RWPE1 (cell line): ENCODE measurements around the gene TLR4.

Experiments
- CTCF ChIA-PET: fragments of 350-600 bp; sonication (Branson Sonifier 250); formaldehyde crosslinking; extraction: SDS; loops from one replicate; lab custom pipeline; 2021; lab: Yijun Ruan, JAX
- POLR2A ChIA-PET: fragments of 400-600 bp; formaldehyde crosslinking; extraction: SDS; loops from one replicate; lab custom pipeline; 2020; ENCODE audit warnings: antibody characterized with exemption; ENCODE audit not compliant: low non-redundant PET; lab: Yijun Ruan, JAX
- DNase-seq: peaks from one replicate; pipeline ENCODE4 v3.0.0; 2012; ENCODE audit warnings: low spot score
- H3K27ac ChIP-seq: fragments of 450-650 bp; 2 replicates; pipeline ENCODE4 v1.5.1; 2017
- TF ChIP-seq, protein P1 (sequence below): fragments of 450-650 bp; conservative IDR thresholded peaks from 2 replicates; pipeline ENCODE4 v1.5.1; 2017; ENCODE audit warnings: low read depth, mild to moderate bottlenecking

The TLR4 gene

DNA sequence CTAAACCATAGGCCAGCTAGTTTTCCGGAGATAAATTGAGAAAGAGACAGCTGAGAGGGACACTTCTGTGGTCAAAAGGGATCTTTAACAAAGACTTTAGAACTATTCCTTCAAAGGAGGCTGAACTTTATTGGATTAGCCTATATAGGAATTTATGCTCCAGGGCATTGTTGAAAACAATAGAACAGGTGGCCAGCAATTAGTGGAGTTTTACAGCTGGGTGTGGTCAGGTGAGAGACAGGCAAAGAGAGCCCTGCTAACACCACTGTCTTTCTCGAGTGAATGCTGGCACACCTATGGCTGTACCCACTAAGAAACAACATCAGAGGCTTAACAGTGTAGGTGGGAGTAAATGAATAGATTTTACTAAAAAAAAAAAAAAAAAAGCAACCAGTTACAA, 16.7 kb upstream of the TLR4 start:
- POLR2A ChIA-PET: no interaction called here
- DNase-seq: no peak
- CTCF ChIA-PET: no interaction called here
- no peak overlapping the region for H3K27ac ChIP-seq
- TF ChIP-seq, protein P1, sequence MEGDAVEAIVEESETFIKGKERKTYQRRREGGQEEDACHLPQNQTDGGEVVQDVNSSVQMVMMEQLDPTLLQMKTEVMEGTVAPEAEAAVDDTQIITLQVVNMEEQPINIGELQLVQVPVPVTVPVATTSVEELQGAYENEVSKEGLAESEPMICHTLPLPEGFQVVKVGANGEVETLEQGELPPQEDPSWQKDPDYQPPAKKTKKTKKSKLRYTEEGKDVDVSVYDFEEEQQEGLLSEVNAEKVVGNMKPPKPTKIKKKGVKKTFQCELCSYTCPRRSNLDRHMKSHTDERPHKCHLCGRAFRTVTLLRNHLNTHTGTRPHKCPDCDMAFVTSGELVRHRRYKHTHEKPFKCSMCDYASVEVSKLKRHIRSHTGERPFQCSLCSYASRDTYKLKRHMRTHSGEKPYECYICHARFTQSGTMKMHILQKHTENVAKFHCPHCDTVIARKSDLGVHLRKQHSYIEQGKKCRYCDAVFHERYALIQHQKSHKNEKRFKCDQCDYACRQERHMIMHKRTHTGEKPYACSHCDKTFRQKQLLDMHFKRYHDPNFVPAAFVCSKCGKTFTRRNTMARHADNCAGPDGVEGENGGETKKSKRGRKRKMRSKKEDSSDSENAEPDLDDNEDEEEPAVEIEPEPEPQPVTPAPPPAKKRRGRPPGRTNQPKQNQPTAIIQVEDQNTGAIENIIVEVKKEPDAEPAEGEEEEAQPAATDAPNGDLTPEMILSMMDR: no peak

DNA sequence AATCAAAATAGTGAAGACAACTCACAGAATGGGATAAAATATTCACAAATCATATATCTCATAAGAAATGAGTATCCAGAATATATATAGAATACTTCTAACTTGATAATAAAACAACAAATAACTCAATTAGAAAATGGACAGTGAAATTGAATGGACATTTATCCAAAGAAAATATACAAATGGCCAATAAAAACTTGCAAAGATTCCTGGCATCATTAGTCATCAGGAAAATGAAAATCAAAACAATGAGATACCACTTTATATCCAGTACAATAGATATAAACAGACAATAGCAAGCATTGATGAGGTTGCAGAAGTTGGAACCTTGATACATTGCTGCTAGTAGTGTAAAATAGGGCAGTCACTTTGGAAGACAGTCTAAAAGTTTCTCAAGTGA, 12.8 kb upstream of the TLR4 start:
- ChIA-PET POLR2A (no interaction called here), CTCF (no interaction called here)
- no peak overlapping the region for H3K27ac ChIP-seq
- TF ChIP-seq, protein P1: no peak
- no peak for DNase-seq

DNA sequence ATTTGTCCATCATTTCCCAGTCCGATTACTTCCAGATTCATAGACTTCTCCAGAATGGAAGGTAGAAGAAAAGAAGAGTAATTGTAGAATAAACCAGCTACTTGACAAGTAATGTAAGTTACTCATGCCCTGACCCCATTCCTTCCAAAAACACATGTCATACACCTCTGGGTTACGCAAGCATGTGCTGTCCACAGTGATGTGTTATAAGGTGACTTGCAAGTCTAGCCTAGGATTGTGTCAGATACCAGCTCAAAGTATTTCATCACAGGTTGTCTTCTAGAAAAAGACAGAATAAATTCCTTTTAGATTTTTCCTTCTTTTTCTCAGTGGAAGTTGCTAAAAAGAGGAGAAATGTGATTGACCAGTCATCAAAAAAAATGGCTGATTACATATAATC, 8.0 kb upstream of the TLR4 start:
- CTCF ChIA-PET: no interaction called here
- POLR2A ChIA-PET: no interaction called here
- TF ChIP-seq, protein P1: no peak
- no peak for DNase-seq
- H3K27ac ChIP-seq: no peak overlapping the region

DNA sequence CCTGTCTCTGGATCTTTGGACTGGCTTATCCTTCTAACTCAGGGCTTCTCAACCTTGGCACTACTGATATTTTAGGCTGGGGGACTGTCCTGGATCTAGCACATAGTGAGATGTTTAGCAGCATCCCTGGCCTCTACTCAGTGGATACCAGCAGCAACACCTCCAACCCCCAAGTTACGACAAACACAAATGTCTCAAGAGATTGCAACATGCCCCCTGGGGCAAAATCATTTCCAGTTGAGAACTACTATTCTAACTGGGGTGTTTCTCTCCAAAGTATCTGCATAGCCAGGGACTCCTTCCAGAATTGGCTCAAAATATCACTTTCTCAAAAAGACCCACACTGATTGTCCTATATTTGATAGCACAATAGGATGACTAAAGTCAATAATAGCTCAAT, 7.2 kb upstream of the TLR4 start:
- ChIA-PET CTCF (no interaction called here), POLR2A (no interaction called here)
- TF ChIP-seq, protein P1: no peak
- DNase-seq: no peak
- H3K27ac ChIP-seq: no peak overlapping the region

DNA sequence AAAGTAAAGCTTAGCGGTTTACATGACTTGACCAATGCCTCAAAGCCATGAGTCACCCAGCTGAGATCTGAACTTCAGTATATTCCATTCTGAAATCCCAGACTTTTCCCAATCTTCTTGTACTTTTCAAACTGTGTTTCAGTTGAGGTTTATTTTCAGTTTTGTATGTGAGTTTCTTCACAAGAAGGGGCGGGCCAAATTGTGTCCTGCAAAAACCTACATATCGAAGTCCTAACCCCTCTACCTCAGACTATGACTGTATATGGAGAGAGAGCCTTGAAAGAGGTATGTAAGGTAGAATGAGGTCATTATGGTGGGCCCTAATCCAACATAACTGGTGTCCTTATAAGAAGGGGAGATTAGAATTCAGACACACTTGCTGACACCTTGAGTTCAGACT, 666 bp upstream of the TLR4 start:
- CTCF ChIA-PET: no interaction called here
- TF ChIP-seq, protein P1: no peak
- DNase-seq: no peak
- H3K27ac ChIP-seq: no peak overlapping the region
- POLR2A ChIA-PET: no interaction called here

DNA sequence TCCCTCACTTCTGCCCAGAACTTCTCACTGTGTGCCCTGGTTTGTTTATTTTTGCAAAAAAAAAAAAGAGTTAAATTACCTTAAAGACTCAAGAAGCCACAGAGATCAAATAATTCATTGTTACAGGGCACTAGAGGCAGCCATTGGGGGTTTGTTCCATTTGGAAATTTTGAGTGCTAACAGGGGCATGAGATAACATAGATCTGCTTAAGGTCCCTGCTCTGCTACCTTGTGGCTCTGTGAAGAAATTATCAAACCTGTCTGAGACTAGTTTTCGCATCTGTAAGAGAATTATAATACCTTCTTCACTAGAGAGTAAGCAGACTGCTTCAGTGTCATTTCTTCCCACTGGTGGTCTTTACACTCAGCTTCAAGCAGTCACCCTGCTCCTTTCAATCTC, 394 bp downstream of the TLR4 start:
- no peak for DNase-seq
- H3K27ac ChIP-seq: peak overlapping the region; percentile 64
- TF ChIP-seq, protein P1: no peak
- POLR2A ChIA-PET: no interaction called here
- CTCF ChIA-PET: no interaction called here

DNA sequence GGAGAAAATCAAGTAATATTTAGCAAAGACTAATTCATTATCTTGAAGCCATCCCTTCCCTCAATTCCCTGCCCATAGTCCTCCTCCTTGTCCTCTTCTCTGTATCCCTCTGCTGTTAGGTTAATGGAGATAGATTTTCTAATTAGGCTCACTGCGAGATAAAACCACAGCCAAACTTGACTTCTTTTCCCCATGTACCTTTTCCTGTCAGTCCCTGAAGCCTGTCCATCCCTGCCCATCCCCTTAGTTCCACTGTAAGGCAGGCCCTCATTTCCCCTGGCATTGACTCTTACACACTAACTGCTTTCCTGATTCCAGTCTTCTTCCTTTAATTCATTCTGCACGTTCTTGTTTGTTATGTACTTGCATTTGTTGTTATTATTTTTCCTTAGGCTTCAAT, 1.2 kb downstream of the TLR4 start:
- no peak overlapping the region for H3K27ac ChIP-seq
- no peak for DNase-seq
- TF ChIP-seq, protein P1: no peak
- CTCF ChIA-PET: no interaction called here
- POLR2A ChIA-PET: no interaction called here
